ENCODE data around the gene CABLES2.

CABLES2 gene

GRCh38 chr20:62428002-62428372, 20.9 kb upstream of the CABLES2 start:
- TF ChIP-seq POLR2A (IDR thresholded peaks at IDR 0.05; ENCODE audit: low read length) (no peak), GATA1 (IDR thresholded peaks at IDR 0.05; ENCODE audit: low read depth, low read length) (no peak)
- no peak for DNase-seq

GRCh38 chr20:62427172-62428001, 20.3 kb upstream of the CABLES2 start, which contains the start of gene RBBP8NL:
Gene RBBP8NL, minus strand, starts transcription at chr20:62427539. Its CDS starts 7,892 bp downstream, at chr20:62419647.
- TF ChIP-seq GATA1 (IDR thresholded peaks at IDR 0.05; ENCODE audit: low read depth, low read length) = no peak
- no peak for TF ChIP-seq POLR2A (IDR thresholded peaks at IDR 0.05; ENCODE audit: low read length)

DNA sequence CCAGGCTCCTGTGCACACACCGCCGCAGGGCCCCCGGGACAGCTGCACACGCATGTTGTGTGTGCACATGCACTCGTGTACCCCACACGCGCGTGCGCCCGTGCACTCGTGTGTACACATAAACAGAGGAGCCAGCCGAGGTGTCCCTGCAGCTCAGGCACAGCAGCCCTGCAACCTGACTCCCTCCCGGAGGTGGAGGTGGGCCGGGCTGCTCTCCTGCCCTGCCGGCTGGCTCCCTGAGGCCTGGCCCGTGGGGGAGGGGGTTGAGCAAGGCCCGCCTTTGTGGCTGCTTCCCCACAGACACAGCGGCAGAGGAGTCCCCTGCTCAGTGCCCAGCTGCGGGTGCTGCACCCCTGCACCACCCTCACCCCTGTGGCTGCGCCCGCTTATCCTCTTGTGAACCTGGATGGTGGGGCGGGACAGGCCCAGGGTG, 19.6 kb upstream of the CABLES2 start:
- TF ChIP-seq POLR2A (IDR thresholded peaks at IDR 0.05; ENCODE audit: low read length) (no peak), GATA1 (IDR thresholded peaks at IDR 0.05; ENCODE audit: low read depth, low read length) (no peak)
- DNase-seq = no peak

More at GRCh38 chr20:62427172-62428001, 20.3 kb upstream of the CABLES2 start, which contains the start of gene RBBP8NL:
- no peak for DNase-seq

- peak in 1 of 2 experiments; percentile 20 for DNase-seq
These were observed 18.9 kb upstream of the CABLES2 start for GRCh38 chr20:62426059-62426348.

GRCh38 chr20:62425281-62426058, 18.4 kb upstream of the CABLES2 start:
- TF ChIP-seq GATA1 (IDR thresholded peaks at IDR 0.05; ENCODE audit: low read depth, low read length) (no peak), POLR2A (IDR thresholded peaks at IDR 0.05; ENCODE audit: low read length) (no peak)
- no peak for DNase-seq

DNA sequence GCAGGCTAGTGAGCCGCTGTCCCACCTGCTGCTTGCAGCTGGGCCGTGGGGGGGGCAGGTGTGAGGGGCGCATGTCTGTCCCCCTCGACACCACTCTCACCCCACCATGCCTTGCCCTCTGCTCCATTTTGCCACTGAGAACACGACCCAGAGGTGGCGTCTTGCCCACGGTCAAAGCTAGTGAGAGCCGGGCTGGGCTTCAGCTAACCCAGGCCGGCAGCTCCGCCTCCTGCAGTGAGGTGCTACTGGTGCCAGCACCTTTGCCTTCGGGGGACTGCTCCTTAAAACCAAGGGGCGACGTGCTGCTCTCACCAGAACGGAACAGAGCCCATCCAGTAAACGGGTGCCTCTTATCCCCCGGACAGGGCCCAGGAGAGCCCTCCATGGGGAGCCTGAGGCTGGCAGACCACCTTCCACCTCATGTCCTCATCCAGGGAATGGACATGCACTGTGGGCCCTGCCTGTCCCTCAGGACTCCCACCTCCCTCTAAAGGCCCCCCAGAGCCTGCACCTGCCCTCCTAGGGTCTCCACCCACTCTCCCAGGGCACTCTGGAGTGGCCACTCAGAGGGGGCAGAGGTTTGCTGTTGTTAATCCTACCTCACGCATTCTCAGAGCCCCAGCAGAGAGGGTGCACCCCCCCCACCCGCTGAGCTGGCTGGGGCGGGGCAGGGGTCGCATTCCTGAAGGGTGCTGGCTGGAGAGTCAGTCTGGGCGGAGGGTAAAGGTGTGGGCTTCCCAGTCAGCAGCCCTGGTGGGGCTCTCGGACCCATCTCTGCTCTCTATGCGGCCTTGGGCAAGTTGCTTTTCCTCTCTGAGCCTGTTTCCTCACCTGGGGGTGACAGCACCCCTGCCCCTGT, 17.4 kb upstream of the CABLES2 start:
- no peak for DNase-seq

GRCh38 chr20:62423326-62423706, 16.2 kb upstream of the CABLES2 start:
- DNase-seq = peak in 1 of 2 experiments; percentile 27
- TF ChIP-seq GATA1 (IDR thresholded peaks at IDR 0.05; ENCODE audit: low read depth, low read length) (no peak), POLR2A (IDR thresholded peaks at IDR 0.05; ENCODE audit: low read length) (no peak)

More for the DNA sequence above, 17.4 kb upstream of the CABLES2 start:
- TF ChIP-seq GATA1 (IDR thresholded peaks at IDR 0.05; ENCODE audit: low read depth, low read length) = no peak
- TF ChIP-seq POLR2A (IDR thresholded peaks at IDR 0.05; ENCODE audit: low read length) = no peak

GRCh38 chr20:62422636-62423325, 15.7 kb upstream of the CABLES2 start:
- no peak for TF ChIP-seq GATA1 (IDR thresholded peaks at IDR 0.05; ENCODE audit: low read depth, low read length)
- no peak for TF ChIP-seq POLR2A (IDR thresholded peaks at IDR 0.05; ENCODE audit: low read length)
- DNase-seq = no peak

GRCh38 chr20:62421716-62421990, 14.6 kb upstream of the CABLES2 start:
- TF ChIP-seq POLR2A (IDR thresholded peaks at IDR 0.05; ENCODE audit: low read length) (no peak), GATA1 (IDR thresholded peaks at IDR 0.05; ENCODE audit: low read depth, low read length) (no peak)
- DNase-seq = no peak

DNA sequence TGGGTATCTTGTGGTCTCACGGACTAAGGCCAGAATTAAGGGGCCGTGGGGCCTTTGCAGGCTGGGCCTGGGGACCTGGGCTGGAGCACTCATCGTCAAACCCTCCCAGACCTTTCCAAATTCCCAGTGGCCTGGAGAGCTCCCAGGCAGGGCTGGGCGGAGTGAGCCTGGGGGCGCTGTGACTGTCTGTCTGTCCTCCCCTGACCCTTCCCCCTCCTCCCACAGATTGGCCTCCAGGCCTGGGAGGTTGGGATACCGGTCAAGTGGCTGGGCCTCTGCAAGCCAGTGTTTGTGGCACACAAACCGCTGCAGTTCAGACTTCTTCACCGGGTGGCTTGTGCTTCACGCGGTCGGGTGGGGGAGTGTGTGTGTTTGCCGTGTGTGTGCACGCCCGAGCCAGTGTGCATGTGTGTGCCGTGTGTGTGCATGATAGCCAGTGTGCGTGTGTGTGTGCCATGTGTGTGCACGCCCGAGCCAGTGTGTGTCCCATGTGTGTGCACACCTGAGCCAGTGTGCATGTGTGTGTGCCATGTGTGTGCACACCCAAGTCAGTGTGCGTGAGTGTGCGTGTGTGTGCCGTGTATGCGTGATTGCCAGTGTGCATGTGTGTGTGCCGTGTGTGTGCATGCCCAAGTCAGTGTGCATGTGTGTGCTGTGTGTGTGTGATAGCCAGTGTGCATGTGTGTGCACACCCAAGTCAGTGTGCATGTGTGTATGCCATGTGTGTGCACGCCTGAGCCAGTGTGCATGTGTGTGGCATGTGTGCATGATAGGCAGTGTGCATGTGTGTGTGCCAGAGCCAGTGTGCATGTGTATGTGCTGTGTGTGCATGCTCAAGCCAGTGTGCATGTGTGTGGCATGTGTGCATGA, 14.0 kb upstream of the CABLES2 start:
- no peak for DNase-seq
- TF ChIP-seq POLR2A (IDR thresholded peaks at IDR 0.05; ENCODE audit: low read length) (no peak), GATA1 (IDR thresholded peaks at IDR 0.05; ENCODE audit: low read depth, low read length) (no peak)

- no peak for TF ChIP-seq POLR2A (IDR thresholded peaks at IDR 0.05; ENCODE audit: low read length)
- no peak for TF ChIP-seq GATA1 (IDR thresholded peaks at IDR 0.05; ENCODE audit: low read depth, low read length)
- DNase-seq = no peak
These were observed 12.7 kb upstream of the CABLES2 start for GRCh38 chr20:62419759-62420158.

DNA sequence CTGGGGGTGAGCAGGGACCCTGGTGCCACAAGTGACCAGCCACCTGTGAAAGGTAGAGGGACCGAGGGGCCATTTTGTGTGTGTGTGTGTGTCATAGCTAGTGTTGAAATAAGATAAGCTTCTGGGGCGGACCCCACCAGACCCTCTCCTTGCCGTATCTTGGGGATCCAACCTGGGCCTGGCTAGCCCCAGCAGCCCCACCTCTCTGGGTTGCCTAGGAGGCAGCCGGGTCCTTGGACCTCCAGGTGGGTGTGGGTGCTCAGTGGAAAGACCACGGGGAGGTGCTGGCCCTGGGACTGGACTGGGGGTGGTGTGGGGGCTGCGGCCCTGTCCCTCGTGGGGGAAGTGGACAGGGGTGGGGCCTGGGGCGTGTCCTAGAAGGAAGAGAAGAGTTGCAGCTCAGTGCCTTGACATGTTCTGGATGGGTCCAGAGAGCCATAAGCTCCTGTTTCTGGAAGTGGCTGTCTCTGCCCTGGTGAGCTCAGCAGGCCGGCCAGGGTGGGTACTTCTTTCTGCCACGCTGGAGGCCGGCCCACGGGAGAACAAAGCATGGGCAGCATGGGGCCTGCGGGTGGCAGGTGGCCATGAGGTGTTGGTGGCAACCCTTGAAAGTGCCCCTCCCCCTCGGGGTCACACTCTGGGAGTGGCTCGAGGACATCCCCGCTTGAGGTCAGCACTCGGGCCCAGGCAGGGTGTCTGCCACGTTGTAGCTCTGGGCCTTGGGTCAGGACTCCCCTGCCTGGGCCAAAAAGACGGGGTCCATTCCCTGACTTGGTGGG, 11.8 kb upstream of the CABLES2 start:
- peak; percentile 16 to 46 for DNase-seq
- no peak for TF ChIP-seq GATA1 (IDR thresholded peaks at IDR 0.05; ENCODE audit: low read depth, low read length)

All from erythroblast (primary cell).